GM18502 (cell line): Measurements from ENCODE around the gene DDX39B.
"Not testable (repeated sequence)": the region's sequence is repeated elsewhere in the genome, so short reads cannot be mapped to it uniquely, and the experiment has no call there.

Experiments
- ATAC-seq: cut with Tn5 transposase; IDR thresholded peaks from one replicate; pipeline ENCODE4 v1.9.1; 2021; ENCODE audit warnings: mild to moderate bottlenecking; ENCODE audit not compliant: unreplicated experiment, poor library complexity

Gene DDX39B

DNA sequence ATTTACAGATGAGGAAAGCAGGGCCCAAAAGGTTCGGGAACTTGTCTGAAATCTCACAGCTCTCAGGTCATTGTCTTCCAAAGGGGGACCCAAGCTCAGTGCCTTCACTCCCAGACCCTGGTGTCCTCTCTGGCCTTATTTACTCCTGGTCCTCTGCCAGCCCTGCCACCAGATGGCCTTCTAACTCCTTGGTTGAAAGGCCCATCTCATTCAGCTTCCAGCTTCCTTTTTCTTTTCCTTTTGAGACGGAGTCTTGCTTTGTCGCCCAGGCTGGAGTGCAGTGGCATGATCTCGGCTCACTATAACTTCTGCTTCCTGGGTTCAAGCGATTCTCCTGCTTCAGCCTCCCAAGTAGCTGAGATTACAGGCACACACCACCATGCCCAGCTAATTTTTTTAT is 9.6 kb upstream of the DDX39B start:
- not testable (repeated sequence) for ATAC-seq

GRCh38 chr6:31548544-31548873 is 6.7 kb upstream of the DDX39B start:
- no peak for ATAC-seq

GRCh38 chr6:31547727-31548543 is 6.1 kb upstream of the DDX39B start:
- no peak for ATAC-seq

- ATAC-seq, result peak; percentile 56
These were observed 5.3 kb upstream of the DDX39B start, which contains the start of gene NFKBIL1 for GRCh38 chr6:31546958-31547726. TSS of gene NFKBIL1 (plus strand) at chr6:31547608. CDS start at chr6:31547695, 87 bp downstream.

GRCh38 chr6:31546339-31546957 is 4.6 kb upstream of the DDX39B start, which contains the start of gene ATP6V1G2:
TSS of gene ATP6V1G2 (minus strand) at chr6:31546608. CDS start at chr6:31546559, 49 bp downstream.
- peak; percentile 44 for ATAC-seq

- no peak for ATAC-seq
These were observed 3.5 kb upstream of the DDX39B start for GRCh38 chr6:31545291-31545690.

DNA sequence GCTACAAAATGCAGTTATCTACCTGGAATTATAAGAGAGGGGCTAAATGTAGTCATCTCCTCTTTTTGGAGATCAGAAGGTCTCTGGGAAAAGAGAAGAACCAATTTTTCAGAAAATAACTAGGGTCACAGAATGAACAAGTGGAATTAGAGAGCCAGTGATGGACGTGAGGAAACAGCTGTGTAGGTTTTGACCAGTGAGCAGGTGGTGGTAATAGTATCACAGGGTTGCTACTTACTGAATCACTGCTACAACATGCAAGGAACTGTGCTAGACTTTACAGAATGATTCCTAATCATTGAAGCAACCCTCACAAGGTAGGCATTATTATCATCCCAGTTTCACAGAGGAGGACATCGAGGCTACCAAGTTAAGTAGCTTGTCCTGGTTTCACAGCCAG is 2.9 kb upstream of the DDX39B start:
- no peak for ATAC-seq

- no peak for ATAC-seq
These were observed 1.8 kb upstream of the DDX39B start for GRCh38 chr6:31543639-31544038.

DNA sequence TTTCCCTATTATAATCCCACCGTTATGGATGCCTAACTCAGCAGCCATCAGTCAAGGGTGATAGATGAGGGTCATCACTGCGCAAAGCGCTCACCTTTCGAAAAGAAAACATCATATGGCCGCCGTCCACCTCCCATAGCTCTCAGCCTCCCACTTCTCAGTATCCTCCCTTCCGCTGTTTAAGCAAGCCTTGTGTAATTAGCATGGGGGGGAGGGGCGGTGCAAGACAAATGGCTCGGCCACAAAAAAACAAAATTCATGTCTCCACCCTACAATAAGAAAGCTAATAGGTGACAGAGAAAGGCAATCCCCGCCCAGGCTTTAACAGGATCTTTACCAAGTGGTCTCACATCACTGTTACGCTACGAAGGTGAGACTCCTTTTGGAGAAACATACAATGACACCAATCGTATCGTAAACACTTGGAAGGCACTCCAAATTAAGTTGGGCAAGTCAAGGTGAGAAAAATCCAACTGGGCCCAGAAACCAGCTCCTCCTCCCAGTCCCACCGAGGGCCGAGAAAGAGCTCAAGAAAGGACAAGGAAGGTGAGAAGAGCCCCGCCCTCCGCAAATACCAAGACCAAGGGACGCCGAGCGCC is 645 bp downstream of the DDX39B start:
- no peak for ATAC-seq

DNA sequence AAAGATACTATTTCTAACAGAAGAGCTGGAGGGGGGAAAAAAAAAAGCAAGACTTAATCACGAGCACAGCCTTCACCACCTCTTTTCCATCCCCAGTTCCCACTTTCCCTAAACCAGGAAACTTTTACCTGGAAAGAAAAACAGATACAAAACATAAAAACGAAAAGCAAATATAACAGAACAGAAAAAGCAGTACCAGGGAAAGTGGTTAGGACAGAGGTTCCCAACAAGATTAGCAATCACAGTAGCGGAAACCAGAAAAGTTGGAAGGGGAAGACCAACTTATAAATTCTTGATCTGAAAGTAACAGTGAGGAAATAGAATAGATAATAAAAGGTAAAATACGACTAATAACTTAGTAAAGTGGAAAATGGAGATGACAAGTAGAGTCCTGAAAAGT is 1.2 kb downstream of the DDX39B start:
- no peak for ATAC-seq

GRCh38 chr6:31538805-31539400 is 2.9 kb downstream of the DDX39B start:
- ATAC-seq, result no peak

DNA sequence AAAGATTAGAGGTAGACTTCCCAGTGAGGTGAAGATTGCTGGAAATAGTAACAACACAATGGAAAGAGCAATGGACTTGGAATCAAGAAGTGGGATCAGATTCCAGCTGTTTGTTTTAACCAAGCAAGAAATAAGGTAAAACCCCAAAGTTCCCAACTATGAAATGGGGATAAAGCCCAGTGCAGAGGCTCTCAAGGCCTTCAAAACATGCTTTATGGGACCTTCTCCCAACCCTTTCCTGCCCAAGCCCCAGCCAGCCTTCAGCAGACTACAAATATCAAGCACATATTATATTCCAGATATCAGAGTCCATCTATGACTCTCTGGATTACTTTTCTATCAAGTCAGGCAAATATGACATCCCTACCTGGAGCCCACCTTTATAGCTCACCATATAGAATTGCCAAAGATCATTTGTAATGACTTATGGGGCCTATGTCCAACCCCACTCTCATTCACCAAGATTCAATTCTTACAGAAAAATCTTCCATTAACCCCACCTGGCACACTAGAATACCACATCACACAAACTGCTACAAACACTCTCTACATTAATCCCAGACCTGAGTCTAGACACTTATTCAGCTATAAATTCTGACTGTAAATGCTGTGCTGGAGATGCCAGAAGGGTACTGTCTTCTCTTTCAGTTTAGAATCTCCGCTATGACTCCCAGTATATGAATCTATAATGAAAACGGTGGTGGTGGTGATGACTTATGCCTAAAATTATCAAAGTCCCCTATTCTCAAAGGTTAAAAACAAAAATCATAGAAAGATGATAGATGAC is 6.1 kb downstream of the DDX39B start:
- no peak for ATAC-seq

- ATAC-seq, result no peak
These were observed 7.2 kb downstream of the DDX39B start for GRCh38 chr6:31534521-31535040.

- no peak for ATAC-seq
These were observed 7.8 kb downstream of the DDX39B start for GRCh38 chr6:31534011-31534410.

- no peak for ATAC-seq
These were observed 8.4 kb downstream of the DDX39B start for GRCh38 chr6:31533455-31533841.

GRCh38 chr6:31532644-31533454 is 9.0 kb downstream of the DDX39B start:
- ATAC-seq, result no peak

GRCh38 chr6:31531771-31532643 is 9.8 kb downstream of the DDX39B start:
- no peak for ATAC-seq

DNA sequence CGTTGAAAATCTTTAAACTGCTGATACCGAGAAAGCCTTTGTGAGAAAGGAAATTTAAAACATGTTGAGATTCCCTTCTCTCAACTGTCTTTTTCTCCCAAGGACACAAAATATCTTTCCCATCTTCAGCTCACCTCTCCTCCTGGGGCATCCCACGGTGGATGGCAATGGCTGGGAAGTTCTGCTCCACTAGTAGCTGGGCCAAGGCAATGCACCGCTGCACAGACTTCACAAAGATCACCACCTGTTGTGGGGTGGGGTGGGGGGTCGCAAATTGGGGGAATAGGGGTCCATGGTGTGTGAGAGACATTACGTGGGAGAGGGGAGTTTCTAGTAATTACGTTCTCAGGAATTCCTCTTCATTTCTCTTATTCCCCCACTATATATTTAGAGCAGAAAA is 10.6 kb downstream of the DDX39B start:
- ATAC-seq, result no peak
